ENCODE measurements around the gene PAQR9. TPM values are rescaled to one million over a fixed set of nuclear protein-coding genes. Genes with fewer than 3 reads are reported as not detected.
A peak's percentile ranks its signal among the peaks of the same experiment; 100 is the strongest.

Gene PAQR9
- total RNA-seq, 3 donors from 2014 or later (not counting 1 experiment from before 2014, with no cell fraction given), result not detected

GRCh38 chr3:142930463-142930862 is 33.0 kb downstream of the PAQR9 start:
- WGBS (ENCODE audit: insufficient coverage), result 84% methylated on average over 2 of the region's 3 CpGs
- H3K9me3 ChIP-seq (ENCODE audit: control insufficient read depth, insufficient read depth, low read length), result no peaks in the 10 kb centered on the region
- H3K4me3 ChIP-seq (ENCODE audit: low read length), result no peak overlapping the region
- DNase-seq, result no peak
- H3K4me1 Mint-ChIP-seq, result no peaks in the 10 kb centered on the region
- peaks cover 9 to 36% of the 10 kb centered on the region in 2 donors for H3K27me3 Mint-ChIP-seq (ENCODE audit: low read depth in 2 of 2)
- ATAC-seq, result no peak
- H3K36me3 Mint-ChIP-seq, result no peaks in the 10 kb centered on the region
- no peak overlapping the region for H3K27ac Mint-ChIP-seq
- H3K4me3 Mint-ChIP-seq, result no peak overlapping the region
- intact Hi-C loops (cut with micrococcal nuclease), result no loop called here
- H3K27ac ChIP-seq (ENCODE audit: low read length), result no peak overlapping the region
- no peaks in the 10 kb centered on the region for H3K9me3 Mint-ChIP-seq
- H3K4me1 ChIP-seq (ENCODE audit: control insufficient read depth, insufficient read depth, low read length), result no peaks in the 10 kb centered on the region
- H3K36me3 ChIP-seq (ENCODE audit: control insufficient read depth, insufficient read depth, low read length), result no peaks in the 10 kb centered on the region
- H3K27me3 ChIP-seq (ENCODE audit: control insufficient read depth, insufficient read depth, low read length), result peaks cover 2% of the 10 kb centered on the region
- no peak for TF ChIP-seq CTCF (IDR thresholded peaks at IDR 0.05)

GRCh38 chr3:142929890-142930289 is 33.6 kb downstream of the PAQR9 start:
- no peaks in the 10 kb centered on the region for H3K4me1 ChIP-seq (ENCODE audit: control insufficient read depth, insufficient read depth, low read length)
- no CpG with 5 or more reads among the region's 3 CpGs for WGBS (ENCODE audit: insufficient coverage)
- intact Hi-C loops (cut with micrococcal nuclease), result no loop called here
- no peak overlapping the region for H3K4me3 ChIP-seq (ENCODE audit: low read length)
- H3K27me3 ChIP-seq (ENCODE audit: control insufficient read depth, insufficient read depth, low read length), result peaks cover under 1% of the 10 kb centered on the region
- ATAC-seq, result no peak
- Mint-ChIP-seq H3K9me3 (no peaks in the 10 kb centered on the region), H3K4me3 (no peak overlapping the region), H3K27me3 (ENCODE audit: low read depth in 2 of 2) (peaks cover 9 to 35% of the 10 kb centered on the region in 2 donors), H3K36me3 (no peaks in the 10 kb centered on the region), H3K27ac (no peak overlapping the region), H3K4me1 (no peaks in the 10 kb centered on the region)
- no peak for DNase-seq
- no peak for TF ChIP-seq CTCF (IDR thresholded peaks at IDR 0.05)
- H3K9me3 ChIP-seq (ENCODE audit: control insufficient read depth, insufficient read depth, low read length), result no peaks in the 10 kb centered on the region
- no peaks in the 10 kb centered on the region for H3K36me3 ChIP-seq (ENCODE audit: control insufficient read depth, insufficient read depth, low read length)
- H3K27ac ChIP-seq (ENCODE audit: low read length), result no peak overlapping the region

GRCh38 chr3:142929109-142929508 is 34.4 kb downstream of the PAQR9 start:
- H3K27ac Mint-ChIP-seq, result no peak overlapping the region
- H3K9me3 ChIP-seq (ENCODE audit: control insufficient read depth, insufficient read depth, low read length), result no peaks in the 10 kb centered on the region
- no peak overlapping the region for H3K4me3 ChIP-seq (ENCODE audit: low read length)
- H3K4me1 ChIP-seq (ENCODE audit: control insufficient read depth, insufficient read depth, low read length), result no peaks in the 10 kb centered on the region
- 0% methylated on average over 1 of the region's 3 CpGs for WGBS (ENCODE audit: insufficient coverage)
- H3K27me3 Mint-ChIP-seq (ENCODE audit: low read depth in 2 of 2), result peaks cover 11 to 36% of the 10 kb centered on the region in 2 donors
- no peaks in the 10 kb centered on the region for H3K27me3 ChIP-seq (ENCODE audit: control insufficient read depth, insufficient read depth, low read length)
- intact Hi-C loops (cut with micrococcal nuclease), result no loop called here
- no peak overlapping the region for H3K4me3 Mint-ChIP-seq
- no peaks in the 10 kb centered on the region for H3K36me3 ChIP-seq (ENCODE audit: control insufficient read depth, insufficient read depth, low read length)
- no peaks in the 10 kb centered on the region for H3K4me1 Mint-ChIP-seq
- no peak overlapping the region for H3K27ac ChIP-seq (ENCODE audit: low read length)
- ATAC-seq, result no peak
- H3K9me3 Mint-ChIP-seq, result no peaks in the 10 kb centered on the region
- no peak for TF ChIP-seq CTCF (IDR thresholded peaks at IDR 0.05)
- peak in 1 of 2 donors; percentile 47 for DNase-seq
- H3K36me3 Mint-ChIP-seq, result no peaks in the 10 kb centered on the region

- Mint-ChIP-seq H3K36me3 (no peaks in the 10 kb centered on the region), H3K4me1 (no peaks in the 10 kb centered on the region), H3K27me3 (ENCODE audit: low read depth in 2 of 2) (peaks cover 8 to 45% of the 10 kb centered on the region in 2 donors), H3K4me3 (no peak overlapping the region), H3K9me3 (no peaks in the 10 kb centered on the region), H3K27ac (no peak overlapping the region)
- DNase-seq, result no peak
- H3K27me3 ChIP-seq (ENCODE audit: control insufficient read depth, insufficient read depth, low read length), result peaks cover 2% of the 10 kb centered on the region
- TF ChIP-seq CTCF (IDR thresholded peaks at IDR 0.05), result no peak
- 95% methylated on average over 3 of the region's 3 CpGs for WGBS (ENCODE audit: insufficient coverage)
- H3K9me3 ChIP-seq (ENCODE audit: control insufficient read depth, insufficient read depth, low read length), result no peaks in the 10 kb centered on the region
- H3K4me1 ChIP-seq (ENCODE audit: control insufficient read depth, insufficient read depth, low read length), result no peaks in the 10 kb centered on the region
- intact Hi-C loops (cut with micrococcal nuclease), result no loop called here
- H3K36me3 ChIP-seq (ENCODE audit: control insufficient read depth, insufficient read depth, low read length), result no peaks in the 10 kb centered on the region
- H3K27ac ChIP-seq (ENCODE audit: low read length), result no peak overlapping the region
- ATAC-seq, result no peak
- no peak overlapping the region for H3K4me3 ChIP-seq (ENCODE audit: low read length)
These were observed 37.0 kb downstream of the PAQR9 start for GRCh38 chr3:142926368-142926944.
